ENCODE data around the gene NRDE2.

- TF ChIP-seq POLR2A (IDR thresholded peaks at IDR 0.05) (no peak), POLR2AphosphoS5 (IDR thresholded peaks at IDR 0.05) (no peak), CTCF (IDR thresholded peaks at IDR 0.05) (no peak)
Observed at GRCh38 chr14:90281261-90281660, 50.5 kb downstream of the NRDE2 start.

Measured in transverse colon (tissue), 4 donors.